HepG2 (cell line): ENCODE measurements around the gene NRSN2. TPM values are rescaled to one million over a fixed set of nuclear protein-coding genes. Genes with fewer than 3 reads are reported as not detected.

Source experiments
- GATA4 ChIP-seq: sonication (generic); IDR thresholded peaks from 2 replicates; pipeline ENCODE4 v1.6.1; 2016; ENCODE audit warnings: antibody characterized with exemption, low read depth, borderline replicate concordance
- HINFP ChIP-seq: sonication (generic); formaldehyde crosslinking; IDR thresholded peaks from 2 replicates; pipeline ENCODE4 v1.4.0; 2020; ENCODE audit warnings: low read depth, mild to moderate bottlenecking, missing genetic modification reagents
- NFKB2 ChIP-seq: sonication (generic); formaldehyde crosslinking; IDR thresholded peaks from 2 replicates; pipeline ENCODE4 v1.4.0; 2020; ENCODE audit warnings: missing genetic modification reagents, borderline replicate concordance
- PRDM15 ChIP-seq: sonication (generic); formaldehyde crosslinking; IDR thresholded peaks from 2 replicates; pipeline ENCODE4 v1.4.0; 2020; ENCODE audit warnings: missing genetic modification reagents
- SIN3B ChIP-seq: fragments of 150-350 bp; IDR thresholded peaks from 2 replicates; pipeline ENCODE4 v1.6.1; 2014; ENCODE audit warnings: low read length
- SOX6 ChIP-seq, 2 experiments: fragments of 450-650 bp in 1 of 2; sonication (generic) in 1 of 2; formaldehyde crosslinking in 1 of 2; IDR thresholded peaks; 2 replicates each; pipeline versions ENCODE4 v1.4.0 to v1.6.1; 2017 to 2020; ENCODE audit warnings: antibody characterized with exemption in 1 of 2, mild to moderate bottlenecking in 1 of 2, missing genetic modification reagents in 1 of 2
- ZNF24 ChIP-seq: fragments of 450-650 bp; IDR thresholded peaks from 2 replicates; pipeline ENCODE4 v1.6.1; 2017; ENCODE audit warnings: antibody characterized with exemption, mild to moderate bottlenecking
- ZNF530 ChIP-seq: sonication (generic); formaldehyde crosslinking; IDR thresholded peaks from 2 replicates; pipeline ENCODE4 v1.5.0; 2020; ENCODE audit warnings: low read depth, mild to moderate bottlenecking, missing genetic modification reagents
- ZNF563 ChIP-seq: sonication (generic); formaldehyde crosslinking; IDR thresholded peaks from 2 replicates; pipeline ENCODE4 v1.8.0; 2022; ENCODE audit warnings: mild to moderate bottlenecking, moderate library complexity, missing genetic modification reagents
- ZNF567 ChIP-seq: sonication (generic); formaldehyde crosslinking; IDR thresholded peaks from 2 replicates; pipeline ENCODE4 v1.8.1; 2023; ENCODE audit warnings: mild to moderate bottlenecking, missing genetic modification reagents, borderline replicate concordance
- ZNF782 ChIP-seq: sonication (generic); formaldehyde crosslinking; IDR thresholded peaks from 2 replicates; pipeline ENCODE4 v1.4.0; 2020; ENCODE audit warnings: missing genetic modification reagents, mild to moderate bottlenecking, borderline replicate concordance
- polyA plus RNA-seq, 8 experiments: library from polyadenylated mRNA; depleted of rRNA in 3 of 8; stranded (reverse) in 7 of 8; unstranded in 1 of 8; fragments of >200 nt; fragmentation: Illumina TruSeq in 4 of 8; extraction: Trizol in 4 of 8; gene quantifications; 2 replicates each; pipeline versions ENCODE4 v1.2.1 to v1.2.3, GENCODE V29; 2011 to 2016; ENCODE audit warnings: low read depth in 4 of 8, missing spikeins in 1 of 8, mixed read lengths in 1 of 8; ENCODE audit not compliant: insufficient read depth in 1 of 8
- total RNA-seq, 5 experiments: library from RNA; depleted of rRNA; stranded (reverse); fragments of >200 nt; fragmentation: Illumina TruSeq; extraction: Trizol; gene quantifications; 2 replicates each; pipeline ENCODE4 v1.2.3, GENCODE V29; 2016; ENCODE audit warnings: low read depth in 1 of 5
- TF ChIP-seq, protein P1 (sequence below): sonication (generic); formaldehyde crosslinking; IDR thresholded peaks from 2 replicates; pipeline ENCODE4 v1.4.0; 2020; ENCODE audit warnings: missing genetic modification reagents
- TF ChIP-seq, protein P2 (sequence below): sonication (generic); formaldehyde crosslinking; IDR thresholded peaks from 2 replicates; pipeline ENCODE4 v1.4.0; 2020; ENCODE audit warnings: missing genetic modification reagents
- TF ChIP-seq, protein P3 (sequence below): sonication (generic); formaldehyde crosslinking; conservative IDR thresholded peaks from 2 replicates; pipeline ENCODE4 v1.5.0; 2020; ENCODE audit warnings: missing genetic modification reagents
- TF ChIP-seq, protein P4 (sequence below): sonication (generic); formaldehyde crosslinking; IDR thresholded peaks from 2 replicates; pipeline ENCODE4 v1.4.0; 2020; ENCODE audit warnings: missing genetic modification reagents

Gene NRSN2
- total and polyA plus RNA-seq, 2 of the 13 experiments (the other 11 are each of a cell fraction or from before 2014, with no cell fraction given) = 32.3 to 49.4 TPM

DNA sequence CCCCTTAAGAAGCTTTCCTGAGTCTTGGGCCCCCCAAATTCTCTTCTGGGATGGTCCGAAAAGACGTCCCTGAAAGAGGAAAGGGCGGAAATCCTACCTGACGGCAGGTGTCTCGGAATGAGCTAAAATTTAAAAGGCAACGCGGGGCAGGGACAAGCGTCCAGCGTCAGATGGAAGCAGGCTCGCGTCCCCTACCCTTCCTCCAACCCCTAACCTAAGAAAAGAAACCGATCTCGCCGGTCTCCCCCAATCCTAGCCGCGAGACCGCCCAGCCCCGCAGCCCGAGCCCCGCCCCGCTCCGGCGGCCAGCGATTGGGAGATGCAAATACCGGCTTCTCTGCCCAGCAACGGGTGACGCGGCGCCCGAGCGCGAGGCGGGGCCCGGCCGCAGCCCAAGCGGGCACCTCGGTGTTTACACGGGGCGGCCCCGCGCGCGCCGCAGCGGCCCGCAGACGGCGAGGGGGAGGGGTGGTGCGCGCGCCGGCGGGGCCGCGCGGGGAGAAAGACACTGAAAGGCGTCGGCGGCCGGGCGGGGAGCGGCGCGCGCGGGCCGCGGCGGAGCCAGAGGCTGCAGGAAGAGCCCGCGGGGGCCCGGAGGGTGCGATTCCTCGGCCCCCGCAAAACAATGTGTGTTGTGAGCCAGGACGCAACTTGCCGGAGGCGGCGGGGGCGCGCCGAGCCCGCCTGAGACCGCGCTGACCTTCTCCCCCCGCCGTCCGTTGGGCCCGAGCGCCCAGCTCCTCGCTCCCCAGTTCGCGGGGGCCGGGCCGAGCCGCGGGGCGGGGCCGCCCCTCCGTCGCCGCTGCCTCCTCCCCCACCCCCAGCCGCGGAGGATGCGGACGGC, 21.6 kb upstream of the NRSN2 start, which contains the start of gene SOX12 (continued):
- TF ChIP-seq, protein P1, sequence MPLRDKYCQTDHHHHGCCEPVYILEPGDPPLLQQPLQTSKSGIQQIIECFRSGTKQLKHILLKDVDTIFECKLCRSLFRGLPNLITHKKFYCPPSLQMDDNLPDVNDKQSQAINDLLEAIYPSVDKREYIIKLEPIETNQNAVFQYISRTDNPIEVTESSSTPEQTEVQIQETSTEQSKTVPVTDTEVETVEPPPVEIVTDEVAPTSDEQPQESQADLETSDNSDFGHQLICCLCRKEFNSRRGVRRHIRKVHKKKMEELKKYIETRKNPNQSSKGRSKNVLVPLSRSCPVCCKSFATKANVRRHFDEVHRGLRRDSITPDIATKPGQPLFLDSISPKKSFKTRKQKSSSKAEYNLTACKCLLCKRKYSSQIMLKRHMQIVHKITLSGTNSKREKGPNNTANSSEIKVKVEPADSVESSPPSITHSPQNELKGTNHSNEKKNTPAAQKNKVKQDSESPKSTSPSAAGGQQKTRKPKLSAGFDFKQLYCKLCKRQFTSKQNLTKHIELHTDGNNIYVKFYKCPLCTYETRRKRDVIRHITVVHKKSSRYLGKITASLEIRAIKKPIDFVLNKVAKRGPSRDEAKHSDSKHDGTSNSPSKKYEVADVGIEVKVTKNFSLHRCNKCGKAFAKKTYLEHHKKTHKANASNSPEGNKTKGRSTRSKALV (CRISPR knock-in tag) = no peak; the same call in 1 of the 2 replicates
- TF ChIP-seq, protein P2, sequence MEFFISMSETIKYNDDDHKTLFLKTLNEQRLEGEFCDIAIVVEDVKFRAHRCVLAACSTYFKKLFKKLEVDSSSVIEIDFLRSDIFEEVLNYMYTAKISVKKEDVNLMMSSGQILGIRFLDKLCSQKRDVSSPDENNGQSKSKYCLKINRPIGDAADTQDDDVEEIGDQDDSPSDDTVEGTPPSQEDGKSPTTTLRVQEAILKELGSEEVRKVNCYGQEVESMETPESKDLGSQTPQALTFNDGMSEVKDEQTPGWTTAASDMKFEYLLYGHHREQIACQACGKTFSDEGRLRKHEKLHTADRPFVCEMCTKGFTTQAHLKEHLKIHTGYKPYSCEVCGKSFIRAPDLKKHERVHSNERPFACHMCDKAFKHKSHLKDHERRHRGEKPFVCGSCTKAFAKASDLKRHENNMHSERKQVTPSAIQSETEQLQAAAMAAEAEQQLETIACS = peak; percentile 95
- TF ChIP-seq, protein P3, sequence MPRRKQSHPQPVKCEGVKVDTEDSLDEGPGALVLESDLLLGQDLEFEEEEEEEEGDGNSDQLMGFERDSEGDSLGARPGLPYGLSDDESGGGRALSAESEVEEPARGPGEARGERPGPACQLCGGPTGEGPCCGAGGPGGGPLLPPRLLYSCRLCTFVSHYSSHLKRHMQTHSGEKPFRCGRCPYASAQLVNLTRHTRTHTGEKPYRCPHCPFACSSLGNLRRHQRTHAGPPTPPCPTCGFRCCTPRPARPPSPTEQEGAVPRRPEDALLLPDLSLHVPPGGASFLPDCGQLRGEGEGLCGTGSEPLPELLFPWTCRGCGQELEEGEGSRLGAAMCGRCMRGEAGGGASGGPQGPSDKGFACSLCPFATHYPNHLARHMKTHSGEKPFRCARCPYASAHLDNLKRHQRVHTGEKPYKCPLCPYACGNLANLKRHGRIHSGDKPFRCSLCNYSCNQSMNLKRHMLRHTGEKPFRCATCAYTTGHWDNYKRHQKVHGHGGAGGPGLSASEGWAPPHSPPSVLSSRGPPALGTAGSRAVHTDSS = no peak
- TF ChIP-seq ZNF782 (no peak; the same call in 1 of the 2 replicates), ZNF567 (CRISPR knock-in tag) (no peak), ZNF24 (no peak), GATA4 (no peak), ZNF530 (CRISPR knock-in tag) (no peak), ZNF563 (CRISPR knock-in tag) (peak; percentile 90), SOX6 (IDR thresholded peaks at IDR 0.05) (no peak), SOX6 (CRISPR knock-in tag; IDR thresholded peaks at IDR 0.05) (peak; percentile 7; the same call in 1 of the 2 replicates), SIN3B (no peak), PRDM15 (CRISPR knock-in tag) (no peak), HINFP (CRISPR knock-in tag) (0 out of 2 replicates have a peak, but pooled peaks have one; percentile 78), NFKB2 (CRISPR knock-in tag) (peak; percentile 76; the same call in 1 of the 2 replicates)
- TF ChIP-seq, protein P4, sequence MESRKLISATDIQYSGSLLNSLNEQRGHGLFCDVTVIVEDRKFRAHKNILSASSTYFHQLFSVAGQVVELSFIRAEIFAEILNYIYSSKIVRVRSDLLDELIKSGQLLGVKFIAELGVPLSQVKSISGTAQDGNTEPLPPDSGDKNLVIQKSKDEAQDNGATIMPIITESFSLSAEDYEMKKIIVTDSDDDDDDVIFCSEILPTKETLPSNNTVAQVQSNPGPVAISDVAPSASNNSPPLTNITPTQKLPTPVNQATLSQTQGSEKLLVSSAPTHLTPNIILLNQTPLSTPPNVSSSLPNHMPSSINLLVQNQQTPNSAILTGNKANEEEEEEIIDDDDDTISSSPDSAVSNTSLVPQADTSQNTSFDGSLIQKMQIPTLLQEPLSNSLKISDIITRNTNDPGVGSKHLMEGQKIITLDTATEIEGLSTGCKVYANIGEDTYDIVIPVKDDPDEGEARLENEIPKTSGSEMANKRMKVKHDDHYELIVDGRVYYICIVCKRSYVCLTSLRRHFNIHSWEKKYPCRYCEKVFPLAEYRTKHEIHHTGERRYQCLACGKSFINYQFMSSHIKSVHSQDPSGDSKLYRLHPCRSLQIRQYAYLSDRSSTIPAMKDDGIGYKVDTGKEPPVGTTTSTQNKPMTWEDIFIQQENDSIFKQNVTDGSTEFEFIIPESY (CRISPR knock-in tag) = no peak
